Measurements from ENCODE around the gene CHAC1.

GRCh38 chr15:40999190-40999589 lies 45.9 kb downstream of the CHAC1 start:
- no peak for TF ChIP-seq EP300 (conservative IDR thresholded peaks at IDR 0.05; ENCODE audit: poor library complexity, severe bottlenecking)
- TF ChIP-seq CTCF (IDR thresholded peaks at IDR 0.05; ENCODE audit: poor library complexity, severe bottlenecking): no peak
- no peak for TF ChIP-seq EZH2 (IDR thresholded peaks at IDR 0.05; ENCODE audit: borderline replicate concordance, insufficient read depth, low read length, poor library complexity, severe bottlenecking)
- TF ChIP-seq POLR2AphosphoS5 (IDR thresholded peaks at IDR 0.05): no peak
- TF ChIP-seq SMC3 (conservative IDR thresholded peaks at IDR 0.05; ENCODE audit: poor library complexity): no peak

Data from neural cell (in vitro differentiated cells).